Lung (tissue), 12 donors: Measurements from ENCODE around the gene NDUFA7. TPM values are rescaled to one million over a fixed set of nuclear protein-coding genes. Genes with fewer than 3 reads are reported as not detected.
"Not testable (repeated sequence)": the region's sequence is repeated elsewhere in the genome, so short reads cannot be mapped to it uniquely, and the experiment has no call there.

Source experiments
- ATAC-seq: fragments of 200-7000 bp; cut with Tn5 transposase; one replicate; pipeline ENCODE4 v1.9.1; 2020; ENCODE audit warnings: moderate number of reproducible peaks; ENCODE audit not compliant: insufficient read depth, low FRiP score
- DNase-seq, 3 donors: peaks; one replicate each; pipeline ENCODE4 v3.0.0-alpha.2; 2013 to 2017
- H3K27ac ChIP-seq, 2 donors: one replicate each; pipeline ENCODE4 v1.5.1; 2013; ENCODE audit warnings: mild to moderate bottlenecking in 2 of 2, moderate library complexity in 2 of 2, control low read depth in 1 of 2, inconsistent platforms in 1 of 2, low read depth in 1 of 2, low read length in 1 of 2
- H3K27me3 ChIP-seq, 3 donors: one replicate each; pipeline ENCODE4 v1.5.1; 2013; ENCODE audit warnings: low read length in 2 of 3; ENCODE audit not compliant: control insufficient read depth in 3 of 3, insufficient read depth in 3 of 3
- H3K36me3 ChIP-seq, 4 donors: one replicate each; pipeline ENCODE4 v1.5.1; 2013; ENCODE audit warnings: low read length in 4 of 4, mild to moderate bottlenecking in 1 of 4, moderate library complexity in 1 of 4; ENCODE audit not compliant: control insufficient read depth in 4 of 4, insufficient read depth in 4 of 4
- H3K4me1 ChIP-seq, 5 donors: one replicate each; pipeline ENCODE4 v1.5.1; 2013; ENCODE audit warnings: low read length in 5 of 5, mild to moderate bottlenecking in 2 of 5, moderate library complexity in 1 of 5; ENCODE audit not compliant: control insufficient read depth in 5 of 5, insufficient read depth in 5 of 5
- H3K4me3 ChIP-seq: one replicate; pipeline ENCODE4 v1.5.1; 2013; ENCODE audit warnings: mild to moderate bottlenecking, control low read depth, moderate library complexity
- H3K9ac ChIP-seq, 2 donors: one replicate each; pipeline ENCODE4 v1.5.1; 2013; ENCODE audit warnings: low read length in 2 of 2, control low read depth in 1 of 2; ENCODE audit not compliant: insufficient read depth in 1 of 2
- H3K9me3 ChIP-seq, 4 donors: one replicate each; pipeline ENCODE4 v1.5.1; 2013; ENCODE audit warnings: low read length in 3 of 4, mild to moderate bottlenecking in 1 of 4, moderate library complexity in 1 of 4; ENCODE audit not compliant: control insufficient read depth in 4 of 4, insufficient read depth in 3 of 4
- WGBS, 2 donors: extraction: QIAGEN DNeasy Blood & Tissue Kit; methylation state at CpG; one replicate each; pipeline ENCODE4 v1.1.7; 2013; 5-methylcytosine and 5-hydroxymethylcytosine counted together
- polyA plus RNA-seq, 2 donors: library from polyadenylated mRNA; stranded (reverse); fragments of 200-250 nt; gene quantifications; one replicate each; pipeline ENCODE4 v1.2.1, GENCODE V29; 2013
- total RNA-seq, 2 donors: library from RNA; depleted of rRNA in 1 of 2; stranded (reverse); fragments of >200 nt in 1 of 2; gene quantifications; one replicate each; pipeline ENCODE4 v1.2.1, GENCODE V29; 2014 to 2021
- TF ChIP-seq, protein P1 (sequence below): IDR thresholded peaks from 2 replicates; pipeline ENCODE4 v1.5.1; 2012; ENCODE audit warnings: mild to moderate bottlenecking; ENCODE audit errors: control extremely low read depth, extremely low read depth
- donor health status: control.
- donor health status: control.
- donor health status: Bipolar disorder and iron deficiency.
- donor health status: healthy.
- donor health status: DM: yes; HTN: yes; CAD: no.

Gene NDUFA7
- total and polyA plus RNA-seq, 4 donors, result 10.6 to 239 (median 86.8) TPM

DNA sequence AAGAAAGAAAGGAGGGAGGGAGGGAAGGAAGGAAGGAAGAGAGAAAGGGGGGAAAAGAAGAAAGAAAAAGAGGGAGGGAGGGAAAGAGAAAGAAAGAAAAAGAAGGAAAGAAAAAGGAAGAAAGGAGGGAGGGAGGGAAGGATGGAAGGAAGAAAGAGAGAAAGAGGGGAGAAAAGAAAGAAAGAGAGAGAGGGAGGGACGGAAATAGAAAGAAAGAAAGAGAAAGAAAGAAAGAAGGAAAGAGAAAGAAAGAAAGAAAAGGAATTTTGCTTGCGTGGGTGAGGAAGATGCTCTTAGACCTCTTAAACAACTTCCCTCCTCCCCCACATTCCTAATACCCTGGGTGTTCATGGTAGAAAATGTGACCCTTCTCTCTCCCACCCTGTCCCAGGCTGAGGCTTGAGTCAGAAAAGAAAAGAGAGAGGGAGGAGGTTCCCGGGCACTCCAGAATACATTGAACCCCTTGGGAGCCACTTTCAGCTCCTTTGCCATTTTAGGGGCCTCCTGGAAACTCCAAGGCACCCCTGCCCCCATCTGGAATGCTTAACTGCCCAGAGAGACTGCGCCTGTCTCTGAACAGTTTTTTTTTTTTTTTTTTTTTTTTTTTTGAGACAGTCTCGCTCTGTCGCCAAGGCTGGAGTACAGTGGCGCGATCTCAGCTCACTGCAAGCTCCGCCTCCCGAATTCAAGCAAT lies 31.1 kb upstream of the NDUFA7 start:
- DNase-seq, result peak; percentile 33 to 49 (median 43)
- TF ChIP-seq, protein P1, sequence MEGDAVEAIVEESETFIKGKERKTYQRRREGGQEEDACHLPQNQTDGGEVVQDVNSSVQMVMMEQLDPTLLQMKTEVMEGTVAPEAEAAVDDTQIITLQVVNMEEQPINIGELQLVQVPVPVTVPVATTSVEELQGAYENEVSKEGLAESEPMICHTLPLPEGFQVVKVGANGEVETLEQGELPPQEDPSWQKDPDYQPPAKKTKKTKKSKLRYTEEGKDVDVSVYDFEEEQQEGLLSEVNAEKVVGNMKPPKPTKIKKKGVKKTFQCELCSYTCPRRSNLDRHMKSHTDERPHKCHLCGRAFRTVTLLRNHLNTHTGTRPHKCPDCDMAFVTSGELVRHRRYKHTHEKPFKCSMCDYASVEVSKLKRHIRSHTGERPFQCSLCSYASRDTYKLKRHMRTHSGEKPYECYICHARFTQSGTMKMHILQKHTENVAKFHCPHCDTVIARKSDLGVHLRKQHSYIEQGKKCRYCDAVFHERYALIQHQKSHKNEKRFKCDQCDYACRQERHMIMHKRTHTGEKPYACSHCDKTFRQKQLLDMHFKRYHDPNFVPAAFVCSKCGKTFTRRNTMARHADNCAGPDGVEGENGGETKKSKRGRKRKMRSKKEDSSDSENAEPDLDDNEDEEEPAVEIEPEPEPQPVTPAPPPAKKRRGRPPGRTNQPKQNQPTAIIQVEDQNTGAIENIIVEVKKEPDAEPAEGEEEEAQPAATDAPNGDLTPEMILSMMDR, result no peak
- Histone ChIP-seq H3K4me1 (peaks cover 0 to 8% (median 5%) of the 10 kb centered on the region in 5 donors), H3K27ac (peak overlapping the region in 1 of 2 donors; percentile 33), H3K36me3 (no peaks in the 10 kb centered on the region), H3K27me3 (no peaks in the 10 kb centered on the region), H3K4me3 (no peak overlapping the region), H3K9ac (no peak overlapping the region), H3K9me3 (no peaks in the 10 kb centered on the region)
- ATAC-seq, result no peak
- 45 to 47% methylated on average over 10 of the region's 10 CpGs for WGBS, 2 donors

DNA sequence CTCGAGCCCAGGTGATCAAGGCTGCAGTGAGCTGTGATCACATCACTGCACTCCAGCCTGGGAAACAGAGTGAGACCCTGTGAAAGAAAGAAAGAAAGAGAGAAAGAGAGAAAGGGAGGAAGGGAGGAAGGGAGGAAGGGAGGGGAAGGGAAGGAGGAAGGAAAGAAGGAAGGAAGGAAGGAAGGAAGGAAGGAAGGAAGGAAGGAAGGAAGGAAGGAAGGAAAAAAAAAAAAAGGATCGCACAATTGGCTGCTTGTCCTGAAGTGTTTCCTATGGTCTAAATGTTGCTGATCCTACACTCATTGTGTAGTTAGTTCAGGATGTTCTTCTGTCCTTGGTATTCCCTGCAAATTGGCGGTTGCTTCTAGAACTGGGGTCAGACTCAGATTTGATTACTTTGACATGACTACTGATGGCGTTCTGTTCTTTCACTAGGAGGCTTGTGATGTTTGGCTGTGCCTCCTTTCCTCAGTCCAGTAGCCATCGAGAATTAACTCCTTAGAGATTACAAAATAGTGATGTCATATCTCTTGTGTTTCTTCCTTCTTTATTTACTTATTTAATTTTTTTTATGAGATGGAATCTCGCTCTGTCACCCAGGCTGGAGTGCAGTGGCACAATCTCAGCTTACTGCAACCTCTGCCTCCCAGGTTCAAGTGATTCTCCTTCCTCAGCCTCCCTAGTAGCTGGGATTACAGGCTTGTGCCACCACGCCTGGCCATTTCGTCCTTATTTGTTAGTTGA lies 28.6 kb upstream of the NDUFA7 start:
- not testable (repeated sequence) for H3K27me3 ChIP-seq, H3K9me3 ChIP-seq, H3K9ac ChIP-seq, H3K36me3 ChIP-seq, DNase-seq, H3K4me3 ChIP-seq, ATAC-seq, H3K4me1 ChIP-seq, H3K27ac ChIP-seq
- 57 to 70% methylated on average over 8 of the region's 8 CpGs for WGBS, 2 donors

DNA sequence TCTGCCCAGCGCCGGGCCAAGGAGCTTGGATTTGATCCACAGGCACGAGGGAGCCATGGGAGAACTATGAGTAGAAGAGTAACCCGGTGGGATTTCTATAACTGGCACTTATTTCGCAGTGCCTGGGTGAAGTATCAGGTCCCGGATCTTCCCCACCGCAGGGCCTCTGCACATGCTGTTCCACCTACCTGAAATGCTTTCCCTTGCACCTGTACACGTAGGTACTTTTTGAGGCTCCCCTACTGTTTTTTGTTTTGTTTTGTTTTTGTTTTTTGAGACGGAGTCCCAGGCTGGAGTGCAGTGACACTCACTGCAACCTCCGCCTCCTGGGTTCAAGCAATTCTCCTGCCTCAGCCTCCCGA lies 22.3 kb upstream of the NDUFA7 start:
- no peaks in the 10 kb centered on the region for H3K9me3 ChIP-seq
- H3K4me1 ChIP-seq, result peaks cover 0 to 12% (median 2%) of the 10 kb centered on the region in 5 donors
- no peak for DNase-seq
- no peak overlapping the region for H3K9ac ChIP-seq
- H3K36me3 ChIP-seq, result no peaks in the 10 kb centered on the region
- H3K27me3 ChIP-seq, result peaks cover 0 to 8% (median 7%) of the 10 kb centered on the region in 3 donors
- ATAC-seq, result no peak
- H3K27ac ChIP-seq, result peak overlapping the region in 1 of 2 donors; percentile 15
- TF ChIP-seq, protein P1, result no peak
- H3K4me3 ChIP-seq, result no peak overlapping the region
- whole genome bisulfite sequencing, 2 donors, result 42% methylated on average over 11 of the region's 11 CpGs

DNA sequence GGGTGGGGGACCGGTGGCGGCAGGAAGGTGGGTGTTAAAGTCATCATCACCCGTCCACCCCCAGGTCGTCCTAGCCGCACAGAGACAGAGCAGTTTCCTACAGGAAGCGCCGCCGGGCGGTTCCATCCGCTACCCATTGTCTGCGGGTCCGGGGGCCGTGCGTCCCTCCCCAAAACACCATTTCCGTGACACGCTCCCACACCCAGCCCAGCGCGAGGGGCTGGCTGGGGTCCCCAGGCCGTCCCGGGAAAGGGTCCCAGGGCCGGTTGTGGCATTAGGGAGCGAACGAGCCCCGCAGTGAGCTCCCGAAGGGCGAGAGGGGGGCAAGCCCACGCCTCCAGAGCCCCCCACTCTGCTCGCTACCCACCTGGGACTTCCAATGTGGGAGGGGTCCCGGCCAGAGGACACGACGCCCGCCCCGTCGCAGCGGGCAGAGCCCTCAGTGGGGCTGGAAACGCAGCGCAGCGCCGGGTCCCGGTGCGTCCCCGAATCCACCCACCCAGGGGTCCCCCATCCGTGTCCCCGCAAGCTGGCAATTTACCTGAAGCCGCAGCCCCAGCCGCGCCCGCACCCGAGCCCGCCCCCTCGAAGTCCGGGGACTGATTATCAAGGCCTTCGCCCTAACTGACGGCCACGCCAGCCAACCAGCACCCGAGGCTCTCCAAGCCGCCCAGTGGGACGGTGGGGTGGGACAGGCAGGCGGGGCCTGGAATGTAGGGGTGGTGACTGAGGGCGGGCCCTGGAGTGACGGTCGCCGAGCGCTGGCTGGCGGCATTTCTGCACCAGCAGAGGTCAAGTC lies 21.7 kb upstream of the NDUFA7 start, which contains the start of gene KANK3:
TSS of gene KANK3 (minus strand) at position 579 of the 799 bp plus-strand sequence. CDS start 5,434 bp downstream, outside the sequence.
- no peaks in the 10 kb centered on the region for H3K36me3 ChIP-seq
- H3K27me3 ChIP-seq, result peaks cover 0 to 10% (median 8%) of the 10 kb centered on the region in 3 donors
- TF ChIP-seq, protein P1, result no peak
- no peaks in the 10 kb centered on the region for H3K9me3 ChIP-seq
- peaks cover 0 to 12% (median 2%) of the 10 kb centered on the region in 5 donors for H3K4me1 ChIP-seq
- peak; percentile 94 for ATAC-seq
- 2% methylated on average over 53 to 65 of the region's 65 CpGs for WGBS, 2 donors
- DNase-seq, result peak; percentile 88 to 94 (median 91)
- no peak within 1 kb of the TSS for H3K9ac ChIP-seq
- peak within 1 kb of the TSS; percentile 97 to 98 for H3K27ac ChIP-seq
- H3K4me3 ChIP-seq, result peak within 1 kb of the TSS; percentile 77
